Activated CD8-positive, alpha-beta memory T cell treated with anti-CD3 and anti-CD28 coated beads, Interleukin-2, amount 50 U/mL, for 48 hours (primary cell): ENCODE measurements around the gene FGGY.
"Not testable (repeated sequence)": the region's sequence is repeated elsewhere in the genome, so short reads cannot be mapped to it uniquely, and the experiment has no call there.

Experiments
- DNase-seq: peaks from one replicate; pipeline ENCODE4 v3.0.0-alpha.2; 2020

FGGY gene

GRCh38 chr1:59289570-59289969 lies 7.3 kb upstream of the FGGY start:
- DNase-seq = no peak

DNA sequence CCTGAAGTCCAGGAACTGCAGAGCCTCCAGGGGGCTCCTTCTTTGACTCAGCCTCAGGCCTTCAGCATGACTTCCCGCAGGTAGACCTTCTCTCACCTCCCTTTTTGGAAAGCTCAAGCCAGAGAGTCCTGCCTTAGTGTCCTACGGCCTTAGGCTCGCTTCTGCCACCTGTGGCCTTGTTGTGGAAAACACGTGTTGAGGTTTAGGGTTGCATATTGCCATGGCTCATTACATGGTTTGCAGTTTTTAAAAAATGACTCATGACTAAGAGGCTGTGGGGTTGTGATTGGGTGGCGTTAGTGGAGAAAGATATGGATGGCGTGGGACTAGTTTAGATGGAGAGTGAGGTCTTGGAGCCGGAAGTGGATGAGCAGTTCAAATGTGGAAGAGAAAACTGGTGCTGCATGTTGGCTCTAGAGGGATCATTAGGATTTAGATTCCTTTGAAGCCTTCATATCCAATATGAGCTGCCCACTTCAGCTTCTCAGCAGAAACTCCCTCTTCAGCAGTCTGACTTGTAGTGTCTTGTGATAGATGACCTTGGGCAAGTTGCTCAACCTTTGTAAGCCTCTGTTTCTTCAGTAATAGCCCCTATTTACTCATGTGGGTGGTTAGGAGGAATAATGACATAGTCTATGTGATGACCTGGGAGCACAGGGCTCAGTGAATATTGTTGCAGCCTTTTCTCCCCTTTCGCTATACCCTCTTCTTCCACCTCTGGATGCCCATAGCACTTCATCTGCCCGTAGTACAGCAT lies 6.5 kb upstream of the FGGY start:
- DNase-seq = no peak

DNA sequence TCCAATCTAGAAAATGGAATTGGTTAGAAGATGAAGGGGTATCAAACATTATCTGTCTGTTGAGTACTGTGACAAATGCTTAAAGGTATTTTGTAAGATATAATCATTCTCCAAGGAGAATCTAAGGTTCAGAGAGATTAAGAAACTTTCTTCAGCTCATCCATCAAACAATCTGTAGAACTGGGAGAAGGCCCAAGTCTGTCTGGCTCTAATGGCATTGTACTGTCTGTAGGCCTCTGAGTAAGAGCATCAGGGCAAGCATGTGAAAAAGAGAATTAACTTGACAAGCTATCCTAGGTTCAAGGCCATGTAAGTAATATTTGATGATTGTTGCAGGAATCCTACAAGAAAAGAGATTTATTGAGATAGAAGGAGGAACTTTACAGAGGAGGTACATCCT lies 5.3 kb upstream of the FGGY start:
- no peak for DNase-seq

GRCh38 chr1:59292562-59292961 lies 4.3 kb upstream of the FGGY start:
- no peak for DNase-seq

- no peak for DNase-seq
Measured at GRCh38 chr1:59293206-59293605, 3.7 kb upstream of the FGGY start.

DNA sequence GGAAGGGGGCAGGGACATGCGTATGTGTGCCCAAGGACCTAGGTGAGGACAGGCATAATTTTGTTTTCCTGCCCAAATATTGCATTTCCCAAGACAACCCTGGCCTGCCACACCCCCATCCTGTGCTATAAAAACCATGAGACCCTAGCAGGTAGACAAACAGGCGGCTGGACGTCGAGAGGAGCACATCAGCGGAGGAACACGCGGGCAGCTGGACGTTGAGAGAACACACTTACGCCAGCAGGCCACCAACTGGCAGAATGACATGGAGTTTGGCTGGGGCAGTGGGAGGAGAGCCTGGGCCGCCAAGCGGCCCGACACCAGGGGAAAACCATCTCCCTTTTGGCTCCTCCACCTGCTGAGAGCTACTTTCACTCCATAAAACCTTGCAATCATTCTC lies 3.0 kb upstream of the FGGY start:
- no peak for DNase-seq

DNA sequence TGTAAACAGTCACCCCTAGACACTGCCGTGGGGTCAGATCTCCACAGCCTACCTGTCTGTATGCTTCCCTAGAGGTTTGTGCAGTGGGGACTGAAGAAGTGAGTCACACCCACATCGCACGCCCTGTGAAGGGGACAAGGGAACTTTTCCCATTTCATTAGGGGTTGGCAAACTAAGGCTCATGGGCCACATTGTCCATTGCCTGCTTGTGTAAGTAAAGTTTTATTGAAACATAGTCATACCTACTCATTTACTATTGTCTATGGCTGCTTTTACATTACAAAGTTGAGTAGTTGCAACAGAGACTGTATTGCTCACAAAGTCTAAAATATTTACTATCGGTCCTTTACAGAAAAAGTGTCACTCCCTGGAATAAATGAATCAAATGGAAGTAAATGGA lies 2.5 kb upstream of the FGGY start:
- no peak for DNase-seq

DNA sequence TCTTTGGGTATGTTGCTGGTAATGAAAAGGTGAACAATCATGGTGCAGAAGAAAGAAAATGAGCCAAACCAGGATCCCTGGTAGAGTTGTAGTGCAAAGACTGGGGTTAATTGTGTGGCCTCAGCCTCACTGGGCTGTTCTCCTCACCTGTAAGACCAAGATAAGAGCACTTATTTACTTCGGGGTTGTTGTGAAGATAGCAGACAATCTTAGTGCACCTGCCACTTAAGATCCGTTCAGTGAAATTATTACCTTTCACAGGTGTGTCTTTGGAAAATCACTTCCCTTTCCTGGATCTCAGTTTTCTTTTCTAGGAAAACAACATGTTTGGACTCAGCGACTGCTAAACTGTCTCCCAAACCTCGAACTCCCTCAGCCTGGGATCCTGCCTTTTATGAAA lies 1.3 kb upstream of the FGGY start:
- DNase-seq = no peak

GRCh38 chr1:59298026-59298583 lies 1.2 kb downstream of the FGGY start:
- DNase-seq = no peak

GRCh38 chr1:59298710-59299346 lies 1.9 kb downstream of the FGGY start:
- DNase-seq = no peak

- not testable (repeated sequence) for DNase-seq
Measured at GRCh38 chr1:59299670-59300069, 2.8 kb downstream of the FGGY start.

- no peak for DNase-seq
Measured at GRCh38 chr1:59302297-59302696, 5.4 kb downstream of the FGGY start.

GRCh38 chr1:59302871-59303270 lies 6.0 kb downstream of the FGGY start:
- no peak for DNase-seq

DNA sequence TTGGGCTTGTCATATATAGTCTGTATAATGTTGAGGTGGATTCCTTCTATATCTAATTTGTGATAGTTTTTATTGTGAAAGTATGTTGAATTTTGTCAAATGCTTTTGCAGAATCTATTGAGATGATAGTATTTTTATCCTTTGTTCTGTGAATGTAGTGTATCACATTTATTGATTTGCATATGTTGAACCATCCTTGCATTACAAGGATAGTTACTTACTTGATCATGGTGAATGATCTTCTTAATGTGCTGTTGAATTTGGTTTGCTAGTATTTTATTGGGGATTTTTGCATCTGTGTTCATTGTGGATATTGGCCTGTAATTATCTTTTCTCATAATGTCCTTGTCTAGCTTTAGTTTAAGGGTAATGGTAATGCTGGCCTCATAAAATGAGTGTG lies 8.3 kb downstream of the FGGY start:
- no peak for DNase-seq

DNA sequence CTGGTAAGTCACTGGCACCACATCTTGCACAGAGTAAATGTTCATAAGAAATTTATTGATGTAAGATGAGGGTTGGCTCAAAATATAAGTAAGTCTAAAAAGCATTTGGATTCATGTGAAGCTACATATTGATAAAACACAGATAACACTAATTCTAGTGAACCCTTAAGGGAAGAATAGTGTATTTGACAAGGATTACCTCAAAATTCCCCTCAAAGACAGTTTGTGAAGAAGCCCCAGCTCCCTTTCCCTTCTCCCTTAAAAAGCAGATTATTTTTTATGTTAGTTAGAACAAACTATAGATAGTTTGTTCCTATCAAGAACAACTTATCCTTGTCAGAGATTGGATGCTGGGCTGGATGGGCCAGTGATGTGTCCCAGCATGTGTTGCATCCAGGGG lies 10.7 kb downstream of the FGGY start:
- DNase-seq = no peak

DNA sequence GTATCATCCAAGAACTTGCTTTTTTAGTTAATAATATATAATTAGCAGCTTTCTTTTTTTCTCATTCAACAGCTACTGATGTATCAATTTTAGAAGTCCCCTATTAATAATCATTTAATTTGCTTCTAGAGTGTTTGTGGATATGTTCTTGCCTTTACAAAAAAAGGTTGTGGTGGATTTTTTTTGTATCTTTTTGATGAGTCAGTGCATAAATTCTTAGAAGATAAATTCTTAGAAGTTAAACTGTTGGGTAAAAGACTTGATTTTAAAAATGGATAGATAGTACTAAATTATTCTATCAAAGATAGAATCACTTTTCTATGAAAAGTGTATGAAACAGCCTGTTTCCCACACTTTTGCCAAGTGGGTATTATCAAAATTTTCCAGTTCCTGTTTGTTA lies 11.9 kb downstream of the FGGY start:
- no peak for DNase-seq

- DNase-seq = no peak
Measured at GRCh38 chr1:59309392-59309791, 12.5 kb downstream of the FGGY start.

DNA sequence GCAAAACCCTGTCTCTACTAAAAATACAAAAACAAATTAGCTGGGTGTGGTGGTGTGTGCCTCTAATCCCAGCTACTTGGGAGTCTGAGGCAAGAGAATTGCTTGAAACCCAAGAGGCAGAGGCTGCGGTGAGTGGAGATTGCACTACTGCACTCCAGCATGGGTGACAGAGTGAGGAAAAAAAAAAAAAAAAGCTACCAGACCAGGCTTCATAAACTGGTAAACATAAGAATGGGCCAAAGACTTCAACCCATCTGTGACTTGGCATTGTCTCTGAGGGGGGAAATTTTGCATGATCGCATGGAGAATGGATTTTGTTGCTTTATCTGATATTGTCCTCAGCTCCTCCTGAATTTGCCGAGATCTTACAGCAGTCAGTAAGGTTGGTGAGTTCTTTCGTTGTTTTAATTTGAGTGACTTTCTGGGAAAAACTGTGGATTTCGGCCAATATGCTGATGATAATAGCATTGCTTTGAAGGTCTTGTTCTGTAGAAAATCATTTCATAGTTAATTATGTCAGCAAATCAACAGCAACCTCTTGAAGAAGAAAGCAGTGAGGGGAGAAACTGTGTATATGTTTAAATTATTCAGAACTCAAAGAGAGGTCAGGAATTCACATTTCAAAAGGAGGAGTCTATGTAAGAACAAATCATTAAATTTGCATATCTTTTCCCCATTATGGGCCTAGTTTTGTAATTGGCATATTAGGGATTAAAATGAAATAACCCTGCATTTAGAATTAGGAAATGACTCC lies 13.1 kb downstream of the FGGY start:
- DNase-seq = no peak

- DNase-seq = no peak
Measured at GRCh38 chr1:59310549-59311250, 13.8 kb downstream of the FGGY start.

DNA sequence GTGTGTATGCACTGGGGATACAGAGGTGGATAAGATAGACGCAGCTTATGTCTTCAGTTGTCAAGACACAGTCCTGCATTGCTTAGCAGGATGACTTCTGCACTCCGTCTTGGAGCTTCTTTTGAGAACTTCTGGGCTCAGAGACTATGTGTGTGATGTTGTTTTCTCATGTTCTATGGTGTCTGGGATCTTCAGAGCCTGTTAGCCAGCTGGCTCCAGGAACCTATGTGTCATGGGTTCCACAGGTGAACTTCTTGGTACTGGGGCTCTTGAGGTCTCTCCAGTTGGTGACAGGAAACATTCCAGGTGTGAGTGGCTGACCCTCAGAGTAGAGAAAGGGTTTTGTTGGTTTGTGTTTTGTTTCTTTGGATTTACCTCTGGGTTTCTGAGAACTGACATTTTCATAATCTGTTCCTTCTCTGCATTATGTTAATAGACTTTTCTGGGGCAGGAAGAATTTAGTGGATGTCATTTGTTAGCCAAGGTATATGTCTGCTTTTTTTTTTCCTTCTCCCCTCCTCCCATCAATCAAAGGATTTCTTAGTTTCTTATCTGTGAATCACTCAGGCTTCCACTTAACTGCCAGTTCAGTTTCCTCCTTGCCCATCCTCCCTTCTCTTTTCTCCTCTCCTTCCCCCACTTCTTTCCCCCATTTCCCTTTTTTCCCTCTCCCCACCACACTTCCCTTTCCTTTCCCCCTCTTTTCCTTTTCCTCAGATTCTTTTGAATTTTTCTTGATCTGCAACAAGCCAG lies 18.1 kb downstream of the FGGY start:
- no peak for DNase-seq

DNA sequence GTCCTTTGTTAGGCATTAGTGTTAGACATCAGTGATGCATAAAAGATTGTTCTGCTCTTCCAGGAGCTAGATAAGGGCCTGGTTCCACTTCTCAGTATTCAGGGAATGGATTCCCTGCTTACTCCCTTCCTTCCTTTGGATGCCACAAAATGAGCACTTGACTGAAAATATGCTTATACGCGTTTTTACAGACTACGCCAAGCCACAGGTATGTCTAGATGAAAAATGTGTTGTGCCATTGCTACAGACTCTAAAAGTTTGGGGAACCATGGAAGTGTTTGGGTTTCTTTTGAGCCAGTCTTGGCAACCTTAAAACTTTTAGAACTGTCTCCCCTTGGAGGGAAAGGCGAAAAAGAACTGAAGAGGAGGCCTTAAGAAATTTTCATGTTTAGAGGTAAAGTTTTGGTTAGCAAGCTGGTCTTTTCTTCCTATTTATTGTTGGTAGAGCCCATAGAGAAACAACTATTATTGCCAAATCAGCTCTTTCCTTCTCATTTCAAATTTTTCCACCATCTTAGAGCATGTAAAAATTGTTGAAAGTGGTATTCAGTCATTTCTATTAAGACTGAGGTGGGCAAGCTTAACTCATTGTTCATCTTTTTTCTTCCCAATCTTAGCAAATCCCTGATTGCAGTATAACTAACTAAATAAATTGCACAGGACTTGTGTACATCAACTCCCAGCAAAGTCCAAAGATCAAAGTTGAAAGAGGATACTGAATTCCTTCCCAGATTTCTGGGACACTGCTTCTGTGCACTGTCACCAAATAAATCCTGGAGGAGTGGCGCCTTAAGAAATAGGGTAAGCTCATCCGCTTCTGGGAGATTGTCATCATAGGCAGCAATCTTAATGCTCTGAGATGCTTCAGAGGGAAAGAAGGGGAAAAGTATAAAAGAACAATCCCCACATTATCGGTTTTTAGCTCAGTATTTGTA lies 18.9 kb downstream of the FGGY start:
- no peak for DNase-seq
